Activated CD8-positive, alpha-beta T cell treated with anti-CD3 and anti-CD28 coated beads, Interleukin-2, amount 10 ng/mL, durations not matched to agents 7 days and 5 days (primary cell): ENCODE data around the gene BEST1. TPM values are rescaled to one million over a fixed set of nuclear protein-coding genes. Genes with fewer than 3 reads are reported as not detected.

ENCODE experiments used
- ATAC-seq: fragments of 150-1000 bp; cut with Tn5 transposase; one replicate; pipeline ENCODE4 v1.10.0; 2021; ENCODE audit warnings: moderate library complexity
- CTCF ChIA-PET: fragments of 350-600 bp; sonication (Branson Sonifier 250); formaldehyde crosslinking; loops from one replicate; lab custom pipeline; 2021; ENCODE audit warnings: antibody characterized with exemption; lab: Charles Lee
- POLR2A ChIA-PET: fragments of 350-600 bp; sonication (Branson Sonifier 250); formaldehyde crosslinking; loops from one replicate; lab custom pipeline; 2021; ENCODE audit warnings: antibody characterized with exemption; lab: Charles Lee
- DNase-seq: peaks from one replicate; pipeline ENCODE4 v3.0.0-alpha.2; 2020
- H3K27ac Mint-ChIP-seq: one replicate; pipeline ENCODE4 v1.8.0; 2021; ENCODE audit warnings: mild to moderate bottlenecking, mixed read lengths
- H3K27me3 Mint-ChIP-seq: one replicate; pipeline ENCODE4 v1.8.0; 2021; ENCODE audit warnings: low read depth, mixed read lengths
- H3K36me3 Mint-ChIP-seq: one replicate; pipeline ENCODE4 v1.8.0; 2021; ENCODE audit warnings: low read depth, mixed read lengths
- H3K4me1 Mint-ChIP-seq: one replicate; pipeline ENCODE4 v1.8.0; 2021; ENCODE audit warnings: low read depth, mixed read lengths
- H3K4me3 Mint-ChIP-seq: one replicate; pipeline ENCODE4 v1.8.0; 2021; ENCODE audit warnings: mild to moderate bottlenecking, mixed read lengths
- H3K9me3 Mint-ChIP-seq: one replicate; pipeline ENCODE4 v1.8.0; 2022; ENCODE audit warnings: mixed read lengths; ENCODE audit not compliant: insufficient read depth
- total RNA-seq, 2 experiments: library from RNA; stranded (reverse); gene quantifications; one replicate each; pipeline ENCODE4 v1.2.3, GENCODE V29; 2021

BEST1 gene
- total RNA-seq, 2 experiments from 2014 or later = not detected

DNA sequence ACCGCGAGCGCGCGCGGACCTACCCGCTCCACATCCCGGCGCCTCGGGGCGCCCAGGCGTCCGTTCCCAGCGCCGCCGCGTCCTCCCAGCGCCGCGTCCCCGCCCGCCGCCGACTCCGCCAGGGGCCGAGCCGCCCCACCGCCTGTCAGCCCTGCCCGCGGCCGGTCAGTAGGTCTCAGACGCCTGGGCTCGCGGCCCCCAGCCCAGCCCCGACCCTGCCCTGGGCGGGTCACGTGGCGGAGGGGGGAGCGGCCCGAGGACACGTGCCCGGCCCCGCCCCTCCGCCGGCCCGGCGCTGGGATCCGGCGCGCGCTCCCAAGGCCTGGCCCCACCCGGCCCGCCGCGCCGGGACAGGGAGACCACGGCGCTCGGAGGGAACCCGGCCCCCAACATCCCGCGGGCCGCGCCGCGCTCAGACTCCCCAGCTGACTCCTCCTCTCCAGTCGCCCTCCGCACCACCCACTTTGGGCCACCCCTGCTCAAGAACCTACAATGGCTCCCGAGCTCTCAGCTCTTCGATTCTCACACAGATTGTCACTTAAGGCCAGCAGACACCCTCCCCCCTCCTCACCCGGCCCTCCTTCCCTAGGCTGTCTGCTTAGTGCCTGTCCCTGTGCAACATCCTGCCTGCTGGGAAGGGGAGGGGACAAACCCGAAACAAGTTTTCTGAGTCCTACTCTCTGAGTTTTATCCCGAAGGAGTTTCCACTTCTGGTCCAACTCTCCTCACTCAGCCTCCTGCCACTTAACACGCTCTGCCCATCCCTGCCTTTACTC is 32.6 kb upstream of the BEST1 start, which contains the start of gene RAB3IL1:
Gene RAB3IL1, minus strand, starts transcription at position 233 of the 776 bp plus-strand sequence. Its CDS starts 199 bp downstream, at position 34.
- H3K27me3 Mint-ChIP-seq = peaks cover 44% of the 10 kb centered on the region
- H3K27ac Mint-ChIP-seq = no peak within 1 kb of the TSS
- DNase-seq = no peak
- no peaks in the 10 kb centered on the region for H3K36me3 Mint-ChIP-seq
- H3K4me3 Mint-ChIP-seq = peak within 1 kb of the TSS; percentile 34
- ATAC-seq = peak; percentile 23
- POLR2A ChIA-PET = no interaction called here
- peaks cover 8% of the 10 kb centered on the region for H3K4me1 Mint-ChIP-seq
- H3K9me3 Mint-ChIP-seq = no peaks in the 10 kb centered on the region
- CTCF ChIA-PET = no interaction called here

GRCh38 chr11:61918251-61918937 is 31.8 kb upstream of the BEST1 start:
- no peak for ATAC-seq
- H3K27ac Mint-ChIP-seq = no peak overlapping the region
- H3K27me3 Mint-ChIP-seq = peaks cover 44% of the 10 kb centered on the region
- H3K36me3 Mint-ChIP-seq = no peaks in the 10 kb centered on the region
- H3K4me3 Mint-ChIP-seq = no peak overlapping the region
- H3K9me3 Mint-ChIP-seq = no peaks in the 10 kb centered on the region
- DNase-seq = no peak
- peaks cover 8% of the 10 kb centered on the region for H3K4me1 Mint-ChIP-seq
- CTCF ChIA-PET = interaction anchor here (0.8 to 1.4 kb wide), 2 partner anchors 20 to 48 kb away, joined by 3 to 5 read pairs; no protein-coding TSS in a partner anchor
- POLR2A ChIA-PET = no interaction called here

DNA sequence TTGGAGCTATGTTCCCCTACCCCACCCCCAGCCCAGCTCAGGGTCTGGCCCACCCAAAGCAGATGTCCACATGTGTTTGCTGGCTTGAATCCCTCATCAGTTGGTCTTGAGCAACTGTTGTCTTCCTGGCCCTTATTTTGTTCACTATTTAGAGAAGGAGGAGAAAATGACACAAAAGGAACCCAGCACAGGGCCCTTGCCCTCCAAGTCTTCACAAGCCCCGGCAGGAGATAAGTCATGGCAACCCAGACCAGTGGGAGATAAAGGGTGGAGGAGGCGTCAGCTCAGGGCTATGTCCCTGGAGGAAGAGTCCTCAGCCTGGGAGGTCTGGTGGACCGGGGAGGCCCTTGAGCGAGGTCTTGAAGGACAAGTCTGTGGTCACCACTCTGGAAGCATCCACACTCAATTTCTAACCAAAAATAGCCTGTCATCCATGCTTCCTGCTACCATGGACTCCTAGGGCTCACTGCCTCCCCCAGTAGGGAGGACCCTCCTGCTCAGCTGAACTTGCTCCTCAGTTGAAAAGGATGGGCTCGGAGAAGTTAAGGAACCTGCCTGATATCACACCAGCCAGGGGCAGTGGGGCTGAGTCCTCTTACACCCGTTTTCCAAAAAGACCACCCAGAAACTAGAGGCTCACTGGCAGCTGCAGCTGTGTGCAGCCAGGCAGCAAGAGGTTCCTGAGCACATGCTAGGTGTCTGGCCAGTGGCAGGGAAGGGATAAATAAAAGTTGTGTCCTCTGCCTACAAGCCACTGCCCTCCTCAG is 31.0 kb upstream of the BEST1 start:
- DNase-seq = no peak
- ChIA-PET POLR2A (interaction anchor here (0.6 kb wide), 1 partner anchor 108 kb away, joined by 6 read pairs; no protein-coding TSS in a partner anchor), CTCF (interaction anchor here (0.8 to 2.0 kb wide), 4 partner anchors 20 to 163 kb away, joined by 3 to 7 read pairs (median 4); no protein-coding TSS in a partner anchor)
- Mint-ChIP-seq H3K36me3 (no peaks in the 10 kb centered on the region), H3K4me3 (no peak overlapping the region), H3K4me1 (peaks cover 8% of the 10 kb centered on the region), H3K27me3 (peaks cover 44% of the 10 kb centered on the region), H3K27ac (no peak overlapping the region), H3K9me3 (no peaks in the 10 kb centered on the region)
- no peak for ATAC-seq

GRCh38 chr11:61919705-61920631 is 30.2 kb upstream of the BEST1 start:
- Mint-ChIP-seq H3K27ac (no peak overlapping the region), H3K4me1 (peaks cover 8% of the 10 kb centered on the region), H3K9me3 (no peaks in the 10 kb centered on the region), H3K36me3 (no peaks in the 10 kb centered on the region), H3K4me3 (no peak overlapping the region), H3K27me3 (peaks cover 39% of the 10 kb centered on the region)
- ATAC-seq (no peak), DNase-seq (no peak)
- CTCF ChIA-PET = interaction anchor here (0.8 to 2.0 kb wide), 5 partner anchors 20 to 162 kb away, joined by 3 to 7 read pairs (median 3); no protein-coding TSS in a partner anchor
- POLR2A ChIA-PET = no interaction called here

- no peak for ATAC-seq
- DNase-seq = no peak
Measured at GRCh38 chr11:61921446-61921845, 28.7 kb upstream of the BEST1 start.

GRCh38 chr11:61922539-61922938 is 27.6 kb upstream of the BEST1 start:
- ChIA-PET POLR2A (interaction anchor here (0.6 kb wide), 1 partner anchor 20 kb away, joined by 3 read pairs; no protein-coding TSS in a partner anchor), CTCF (interaction anchor here (2.0 to 4.5 kb wide), 2 partner anchors 25 to 159 kb away, joined by 8 to 23 read pairs; no protein-coding TSS in a partner anchor)
- ATAC-seq = no peak
- Mint-ChIP-seq H3K27me3 (peaks cover 28% of the 10 kb centered on the region), H3K27ac (no peak overlapping the region), H3K4me3 (no peak overlapping the region), H3K9me3 (no peaks in the 10 kb centered on the region), H3K36me3 (no peaks in the 10 kb centered on the region), H3K4me1 (peaks cover 8% of the 10 kb centered on the region)
- DNase-seq = no peak

More at GRCh38 chr11:61921446-61921845, 28.7 kb upstream of the BEST1 start:
- ChIA-PET CTCF (no interaction called here), POLR2A (no interaction called here)
- Mint-ChIP-seq H3K9me3 (no peaks in the 10 kb centered on the region), H3K4me1 (peaks cover 8% of the 10 kb centered on the region), H3K27ac (no peak overlapping the region), H3K36me3 (no peaks in the 10 kb centered on the region), H3K4me3 (no peak overlapping the region), H3K27me3 (peaks cover 32% of the 10 kb centered on the region)

DNA sequence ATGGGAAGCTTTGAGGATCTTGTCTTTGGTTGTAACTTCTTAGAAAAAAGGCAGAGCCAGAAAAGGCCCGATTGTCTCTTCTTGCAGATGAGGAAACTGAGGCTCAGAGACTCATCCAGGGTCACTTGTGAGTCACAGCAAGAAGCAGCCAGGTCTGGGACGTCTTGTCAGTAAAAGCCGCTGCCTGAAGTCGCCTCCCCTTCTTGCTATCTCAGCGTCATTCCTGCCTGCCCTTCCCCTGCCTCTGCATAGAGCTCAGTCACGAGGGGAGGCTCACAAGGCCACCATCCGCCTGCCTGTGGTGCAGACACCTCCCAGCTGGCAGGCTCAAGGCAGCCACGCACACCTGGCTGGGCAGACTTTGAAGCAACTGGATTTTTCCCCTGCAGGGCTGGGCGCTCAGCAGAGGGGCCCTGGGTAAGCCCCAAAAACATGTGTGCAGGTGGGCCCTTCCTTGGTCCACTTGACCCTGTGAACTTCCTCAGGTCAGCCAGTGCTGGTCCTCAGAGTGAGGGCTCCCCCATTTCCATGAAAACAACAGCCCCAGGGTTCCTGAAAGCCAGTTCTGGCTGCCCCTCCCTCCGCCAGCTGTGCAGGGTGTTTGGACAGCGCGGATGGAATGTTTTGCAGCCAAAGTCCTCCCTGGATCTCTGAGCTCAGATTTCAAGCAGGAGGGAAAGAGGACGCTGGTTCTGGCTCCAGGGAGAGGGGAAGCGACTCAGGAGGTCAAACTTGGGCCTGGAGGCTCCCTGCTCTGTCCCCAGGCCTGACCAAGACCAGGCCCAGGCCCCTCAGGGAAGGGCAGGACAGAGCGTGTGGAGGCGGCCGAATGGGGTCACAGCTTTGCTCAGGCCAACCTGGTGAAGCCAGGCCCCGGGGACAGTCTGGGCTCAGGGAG is 26.7 kb upstream of the BEST1 start:
- POLR2A ChIA-PET = interaction anchor here (0.6 kb wide), 1 partner anchor 19 kb away, joined by 3 read pairs; no protein-coding TSS in a partner anchor
- Mint-ChIP-seq H3K4me1 (peaks cover 2% of the 10 kb centered on the region), H3K27ac (no peak overlapping the region), H3K9me3 (no peaks in the 10 kb centered on the region), H3K27me3 (peaks cover 19% of the 10 kb centered on the region), H3K4me3 (no peak overlapping the region), H3K36me3 (no peaks in the 10 kb centered on the region)
- CTCF ChIA-PET = interaction anchor here (0.9 to 4.5 kb wide), 4 partner anchors 24 to 158 kb away, joined by 3 to 23 read pairs (median 7); no protein-coding TSS in a partner anchor
- ATAC-seq = no peak
- no peak for DNase-seq

GRCh38 chr11:61924064-61924455 is 26.1 kb upstream of the BEST1 start:
- CTCF ChIA-PET = interaction anchor here (0.8 to 4.5 kb wide), 4 partner anchors 24 to 158 kb away, joined by 3 to 23 read pairs (median 4); no protein-coding TSS in a partner anchor
- no peak overlapping the region for H3K27ac Mint-ChIP-seq
- peaks cover 2% of the 10 kb centered on the region for H3K4me1 Mint-ChIP-seq
- no peak overlapping the region for H3K4me3 Mint-ChIP-seq
- H3K27me3 Mint-ChIP-seq = peaks cover 13% of the 10 kb centered on the region
- DNase-seq (no peak), ATAC-seq (no peak)
- POLR2A ChIA-PET = no interaction called here
- no peaks in the 10 kb centered on the region for H3K9me3 Mint-ChIP-seq
- no peaks in the 10 kb centered on the region for H3K36me3 Mint-ChIP-seq

DNA sequence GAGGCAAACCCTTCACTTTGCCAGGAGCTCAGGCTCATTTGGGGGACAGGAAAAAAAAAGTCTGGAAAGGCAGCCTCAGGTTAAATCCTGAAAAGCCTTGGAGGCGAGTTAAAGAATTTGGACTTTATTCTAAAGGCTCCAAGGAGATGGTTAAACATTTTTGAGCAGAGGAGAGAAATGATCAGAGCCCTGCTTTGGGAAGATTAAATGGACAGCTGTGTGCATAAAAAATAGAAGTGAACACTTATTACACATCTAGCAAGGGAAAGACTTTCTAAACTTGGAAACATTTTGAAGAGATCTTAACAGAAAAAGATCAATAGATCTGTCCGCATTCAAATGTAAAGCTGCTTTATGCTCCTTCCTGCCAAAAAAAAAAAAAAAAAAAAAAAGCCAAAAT is 24.4 kb upstream of the BEST1 start:
- no peak for DNase-seq
- no peaks in the 10 kb centered on the region for H3K9me3 Mint-ChIP-seq
- peaks cover 2% of the 10 kb centered on the region for H3K4me1 Mint-ChIP-seq
- ChIA-PET POLR2A (no interaction called here), CTCF (interaction anchor here (1.1 to 4.5 kb wide), 2 partner anchors 22 to 156 kb away, joined by 3 to 23 read pairs; no protein-coding TSS in a partner anchor)
- H3K27me3 Mint-ChIP-seq = peaks cover 12% of the 10 kb centered on the region
- no peak for ATAC-seq
- H3K36me3 Mint-ChIP-seq = no peaks in the 10 kb centered on the region
- no peak overlapping the region for H3K27ac Mint-ChIP-seq
- no peak overlapping the region for H3K4me3 Mint-ChIP-seq

- H3K4me1 Mint-ChIP-seq = peaks cover 2% of the 10 kb centered on the region
- CTCF ChIA-PET = interaction anchor here (1.1 to 4.5 kb wide), 2 partner anchors 21 to 155 kb away, joined by 3 to 23 read pairs; no protein-coding TSS in a partner anchor
- ATAC-seq (no peak), DNase-seq (no peak)
- no peaks in the 10 kb centered on the region for H3K36me3 Mint-ChIP-seq
- no peak overlapping the region for H3K4me3 Mint-ChIP-seq
- POLR2A ChIA-PET = no interaction called here
- H3K9me3 Mint-ChIP-seq = no peaks in the 10 kb centered on the region
- no peak overlapping the region for H3K27ac Mint-ChIP-seq
- H3K27me3 Mint-ChIP-seq = peaks cover 10% of the 10 kb centered on the region
Measured at GRCh38 chr11:61926235-61926634, 23.9 kb upstream of the BEST1 start.
